Measurements from ENCODE around the gene GAA. TPM values are rescaled to one million over a fixed set of nuclear protein-coding genes. Genes with fewer than 3 reads are reported as not detected.
"Not testable (repeated sequence)": the region's sequence is repeated elsewhere in the genome, so short reads cannot be mapped to it uniquely, and the experiment has no call there.

GAA gene
- total RNA-seq, 1 experiment from 2014 or later = 30.3 TPM

DNA sequence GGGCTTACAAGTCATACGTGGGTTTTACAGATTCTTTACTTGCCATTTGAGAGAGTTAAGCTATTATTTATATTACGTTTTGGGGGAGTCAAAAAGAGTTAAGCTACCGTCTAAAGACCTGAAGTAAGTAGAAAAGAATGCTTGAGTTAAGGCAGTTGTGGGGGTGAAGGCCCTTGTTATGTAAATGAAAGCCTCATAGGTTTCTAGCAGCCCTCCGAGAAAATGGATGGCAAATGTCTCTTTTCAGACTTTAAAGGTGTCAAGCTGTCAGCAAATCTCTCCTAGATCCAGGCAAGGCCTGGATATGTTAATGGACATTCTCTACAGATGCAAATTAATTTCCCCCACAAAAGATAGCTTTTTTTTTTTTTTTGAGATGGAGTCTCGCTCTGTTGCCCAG is 52.8 kb downstream of the GAA start:
- H3K79me1 ChIP-seq (ENCODE audit: insufficient read depth, low read depth, low read length, poor library complexity, severe bottlenecking) = no peaks in the 10 kb centered on the region
- no peak overlapping the region for H3K23ac ChIP-seq (ENCODE audit: insufficient read length, low read depth, low read length)
- H4K91ac ChIP-seq (ENCODE audit: insufficient read length, low read depth, low read length) = no peak overlapping the region
- no peak overlapping the region for H2BK120ac ChIP-seq (ENCODE audit: low read depth, low read length, poor library complexity, severe bottlenecking)
- H3K18ac ChIP-seq (ENCODE audit: insufficient read length, low read depth, low read length) = no peak overlapping the region
- H3T11ph ChIP-seq (ENCODE audit: low read length) = no peak overlapping the region
- no peak overlapping the region for H2AK5ac ChIP-seq (ENCODE audit: insufficient read length, low read length)
- no peak overlapping the region for H2BK15ac ChIP-seq (ENCODE audit: low read depth, low read length)
- H3K4me1 Mint-ChIP-seq = peaks cover 40 to 54% of the 10 kb centered on the region in 2 experiments
- H4K8ac ChIP-seq (replicated peaks; ENCODE audit: insufficient read length, low read depth, low read length) = no peak overlapping the region
- H3K9me3 ChIP-seq (ENCODE audit: control insufficient read depth, low read depth, low read length) = peaks cover 4% of the 10 kb centered on the region
- H4K20me1 ChIP-seq (ENCODE audit: control insufficient read depth, insufficient read depth, insufficient read length) = no peaks in the 10 kb centered on the region
- H3K4me2 ChIP-seq (ENCODE audit: insufficient read depth, insufficient read length, low read length) = no peak overlapping the region
- no CpG with 5 or more reads among the region's 5 CpGs for WGBS (ENCODE audit: extremely low coverage, insufficient read length, low lambda C conversion rate)
- no peak overlapping the region for H2AFZ ChIP-seq (ENCODE audit: low read length)
- peak overlapping the region; percentile 27 to 94 (median 50); a peak in 6 of 7 replicates for H3K27ac Mint-ChIP-seq
- peaks cover 21% of the 10 kb centered on the region for H3K27me3 Mint-ChIP-seq (ENCODE audit: low read depth)
- no peaks in the 10 kb centered on the region; the same call in 1 of the 2 replicates for H3K4me1 ChIP-seq (ENCODE audit: insufficient read depth, low read length)
- no peak overlapping the region for H4K5ac ChIP-seq (ENCODE audit: insufficient read length, low read depth, low read length)
- no peaks in the 10 kb centered on the region for H3K27me3 ChIP-seq (ENCODE audit: insufficient read depth, low read length)
- no peak overlapping the region for H2BK20ac ChIP-seq (ENCODE audit: low read depth, low read length, poor library complexity, severe bottlenecking)
- no peak for DNase-seq
- H2BK12ac ChIP-seq (ENCODE audit: insufficient read length, low read depth, low read length) = no peak overlapping the region
- TF ChIP-seq CTCF (conservative IDR thresholded peaks at IDR 0.05) = no peak
- peak overlapping the region in 1 of 2 experiments; percentile 45; a peak in 2 of 5 replicates for H3K4me3 Mint-ChIP-seq
- H3K9ac ChIP-seq (ENCODE audit: extremely low read depth, insufficient read length, low read length) = no peak overlapping the region
- H3K36me3 Mint-ChIP-seq (ENCODE audit: insufficient read depth in 1 of 3, low read depth in 3 of 3) = peaks cover 15 to 29% (median 20%) of the 10 kb centered on the region in 3 experiments
- H3K4ac ChIP-seq (ENCODE audit: low read depth, low read length) = no peak overlapping the region
- H3K23me2 ChIP-seq (ENCODE audit: insufficient read length, low read depth, low read length, poor library complexity, severe bottlenecking) = no peaks in the 10 kb centered on the region
- no peak overlapping the region for H3K14ac ChIP-seq (ENCODE audit: insufficient read depth, low read length)
- no peak overlapping the region for H3K27ac ChIP-seq (ENCODE audit: insufficient read length, low read depth, low read length)
- no peaks in the 10 kb centered on the region for H3K79me2 ChIP-seq (ENCODE audit: insufficient read depth, low read length)
- no peak overlapping the region for H3K56ac ChIP-seq (ENCODE audit: insufficient read length, low read depth, low read length)
- H3K9me3 Mint-ChIP-seq = peaks cover 29 to 35% of the 10 kb centered on the region in 2 experiments
- H2BK5ac ChIP-seq (ENCODE audit: insufficient read length, low read length) = no peak overlapping the region

DNA sequence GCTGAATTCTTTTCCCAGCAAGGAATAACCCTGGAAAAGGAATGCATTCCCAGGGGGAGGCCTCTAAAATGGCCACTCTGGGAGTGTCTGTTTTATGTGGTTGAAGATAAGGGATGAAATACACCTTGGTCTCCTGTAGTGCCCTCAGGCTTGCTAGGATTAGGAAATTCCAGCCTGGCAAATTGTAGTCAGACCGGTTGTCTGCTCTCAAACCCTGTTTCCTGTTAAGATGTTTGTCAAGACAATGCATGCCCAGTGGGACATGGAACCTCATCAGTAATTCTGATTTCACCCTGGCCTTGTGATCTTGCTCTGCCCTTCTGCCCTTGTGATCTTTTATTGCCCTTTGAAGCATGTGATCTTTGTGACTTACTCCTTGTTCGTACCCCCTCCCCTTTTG is 54.2 kb downstream of the GAA start:
- not testable (repeated sequence) for H3K18ac ChIP-seq (ENCODE audit: insufficient read length, low read depth, low read length); H3K27ac ChIP-seq (ENCODE audit: insufficient read length, low read depth, low read length); H3K4me1 ChIP-seq (ENCODE audit: insufficient read depth, low read length); H4K5ac ChIP-seq (ENCODE audit: insufficient read length, low read depth, low read length); H2AK5ac ChIP-seq (ENCODE audit: insufficient read length, low read length); H3K23me2 ChIP-seq (ENCODE audit: insufficient read length, low read depth, low read length, poor library complexity, severe bottlenecking); H3K9me3 ChIP-seq (ENCODE audit: control insufficient read depth, low read depth, low read length); H3K9ac ChIP-seq (ENCODE audit: extremely low read depth, insufficient read length, low read length); H3K79me2 ChIP-seq (ENCODE audit: insufficient read depth, low read length); H2BK20ac ChIP-seq (ENCODE audit: low read depth, low read length, poor library complexity, severe bottlenecking); H2BK15ac ChIP-seq (ENCODE audit: low read depth, low read length); H3K56ac ChIP-seq (ENCODE audit: insufficient read length, low read depth, low read length); H2BK5ac ChIP-seq (ENCODE audit: insufficient read length, low read length); H2AFZ ChIP-seq (ENCODE audit: low read length); H3K23ac ChIP-seq (ENCODE audit: insufficient read length, low read depth, low read length); H3K27me3 ChIP-seq (ENCODE audit: insufficient read depth, low read length); H4K20me1 ChIP-seq (ENCODE audit: control insufficient read depth, insufficient read depth, insufficient read length); H3K4ac ChIP-seq (ENCODE audit: low read depth, low read length); H3K79me1 ChIP-seq (ENCODE audit: insufficient read depth, low read depth, low read length, poor library complexity, severe bottlenecking); H2BK120ac ChIP-seq (ENCODE audit: low read depth, low read length, poor library complexity, severe bottlenecking); H3T11ph ChIP-seq (ENCODE audit: low read length); H2BK12ac ChIP-seq (ENCODE audit: insufficient read length, low read depth, low read length); H3K14ac ChIP-seq (ENCODE audit: insufficient read depth, low read length); H4K8ac ChIP-seq (replicated peaks; ENCODE audit: insufficient read length, low read depth, low read length); H3K4me3 Mint-ChIP-seq; H3K4me2 ChIP-seq (ENCODE audit: insufficient read depth, insufficient read length, low read length); H4K91ac ChIP-seq (ENCODE audit: insufficient read length, low read depth, low read length)
- Mint-ChIP-seq H3K27ac (peak overlapping the region in 2 of 3 experiments; percentile 90 to 92; a peak in 3 of 7 replicates), H3K4me1 (peaks cover 54 to 65% of the 10 kb centered on the region in 2 experiments), H3K9me3 (peaks cover 29 to 35% of the 10 kb centered on the region in 2 experiments), H3K36me3 (ENCODE audit: insufficient read depth in 1 of 3, low read depth in 3 of 3) (peaks cover 15 to 29% (median 20%) of the 10 kb centered on the region in 3 experiments), H3K27me3 (ENCODE audit: low read depth) (peaks cover 31% of the 10 kb centered on the region)
- no CpG with 5 or more reads among the region's 2 CpGs for WGBS (ENCODE audit: extremely low coverage, insufficient read length, low lambda C conversion rate)
- DNase-seq = peak; percentile 55

Measured in H9 (cell line).